SHP77 treated with DMSO at 0.1 percent for 48 hours (cell line): Measurements from ENCODE around the gene AGBL4.
A peak's percentile ranks its signal among the peaks of the same experiment; 100 is the strongest.

ENCODE experiments used
- DNase-seq: peaks from one replicate; lab custom pipeline; 2025; lab: John Stamatoyannopoulos, UW

The AGBL4 gene

DNA sequence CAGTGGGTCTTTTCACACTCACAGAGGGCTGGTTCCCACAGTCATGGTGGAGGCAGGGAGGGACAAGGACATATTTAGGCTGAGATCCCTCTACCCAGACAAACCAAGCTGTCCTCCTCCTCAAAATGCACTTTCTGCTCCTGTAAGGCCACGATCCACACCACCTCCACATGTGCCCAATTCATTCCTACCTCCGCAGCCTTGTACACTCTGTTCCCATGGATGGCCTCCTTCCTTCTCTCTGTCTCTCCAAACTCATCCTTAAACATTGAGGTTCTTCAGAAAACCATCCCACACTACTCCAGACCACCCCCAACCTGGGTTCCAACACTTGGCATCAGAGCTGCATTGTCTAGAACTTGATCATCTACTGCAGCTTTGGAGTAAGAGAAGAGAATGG is 842.7 kb downstream of the AGBL4 start:
- no peak for DNase-seq

DNA sequence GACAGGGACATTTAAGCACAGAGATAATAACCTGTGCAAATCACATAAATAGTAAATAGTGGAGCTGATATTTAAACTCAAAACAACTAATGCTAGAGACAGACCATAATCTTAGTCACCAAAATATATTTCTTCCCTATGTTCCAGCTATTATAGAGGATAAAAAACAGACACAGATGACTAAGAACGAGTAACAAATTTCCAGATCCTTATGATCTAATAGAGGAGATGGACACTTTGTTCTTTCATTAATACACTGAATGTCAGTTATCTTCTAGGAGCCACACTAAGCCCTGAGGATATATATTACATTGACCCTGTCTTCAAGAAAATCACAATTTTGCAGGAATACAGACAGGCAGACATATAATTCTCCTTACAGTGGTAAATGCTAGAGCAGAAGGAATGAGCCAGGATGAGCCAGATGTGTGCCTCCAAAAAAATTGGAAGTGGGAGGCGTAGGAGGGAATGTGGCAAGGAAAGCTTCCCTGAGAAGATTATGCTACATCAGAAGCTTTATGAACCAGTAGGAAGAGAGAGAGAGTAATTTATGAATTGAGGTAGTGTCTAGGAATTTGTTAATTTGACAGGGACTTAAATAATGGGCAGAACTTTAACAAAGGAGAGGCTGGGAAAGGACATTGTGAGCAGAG is 851.7 kb downstream of the AGBL4 start:
- DNase-seq, result no peak

GRCh38 chr1:49166031-49166430 is 857.7 kb downstream of the AGBL4 start:
- no peak for DNase-seq

DNA sequence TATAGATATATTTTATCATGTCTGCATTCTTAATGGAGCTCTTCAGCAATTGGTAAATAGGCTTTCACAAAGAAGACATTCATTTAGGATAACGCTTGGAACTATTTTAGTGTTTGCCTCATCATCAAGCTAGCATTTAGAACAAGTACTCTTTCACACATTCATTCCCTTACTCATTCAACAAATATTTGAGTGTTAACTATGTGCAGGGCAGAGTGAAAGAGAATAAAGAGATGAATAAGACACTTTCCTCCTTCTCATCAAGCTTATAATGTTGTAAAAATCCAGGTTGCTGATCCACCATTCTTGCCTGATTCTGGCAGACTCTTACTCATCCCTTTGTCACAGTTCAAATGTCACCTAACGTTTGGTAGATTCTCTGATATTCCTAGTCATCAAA is 860.7 kb downstream of the AGBL4 start:
- no peak for DNase-seq

DNA sequence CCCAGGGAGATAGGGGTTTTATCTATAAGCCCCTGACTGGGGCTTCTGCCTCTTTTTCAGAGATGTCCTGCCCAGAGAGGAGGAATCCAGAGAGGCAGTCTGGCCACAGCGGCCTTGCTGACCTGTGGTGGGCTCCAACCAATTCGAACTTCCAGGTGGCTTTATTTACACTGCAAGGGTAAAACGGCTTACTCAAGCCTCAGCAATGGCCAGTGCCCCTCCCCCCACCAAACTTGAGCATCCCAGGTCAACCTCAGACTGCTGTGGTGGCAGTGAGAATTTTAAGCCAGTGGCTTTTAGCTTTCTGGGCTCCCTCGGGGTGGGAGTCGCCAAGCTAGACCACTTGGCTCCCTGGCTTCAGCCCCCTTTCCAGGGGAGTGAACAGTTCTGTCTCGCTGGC is 863.1 kb downstream of the AGBL4 start:
- DNase-seq, result no peak

DNA sequence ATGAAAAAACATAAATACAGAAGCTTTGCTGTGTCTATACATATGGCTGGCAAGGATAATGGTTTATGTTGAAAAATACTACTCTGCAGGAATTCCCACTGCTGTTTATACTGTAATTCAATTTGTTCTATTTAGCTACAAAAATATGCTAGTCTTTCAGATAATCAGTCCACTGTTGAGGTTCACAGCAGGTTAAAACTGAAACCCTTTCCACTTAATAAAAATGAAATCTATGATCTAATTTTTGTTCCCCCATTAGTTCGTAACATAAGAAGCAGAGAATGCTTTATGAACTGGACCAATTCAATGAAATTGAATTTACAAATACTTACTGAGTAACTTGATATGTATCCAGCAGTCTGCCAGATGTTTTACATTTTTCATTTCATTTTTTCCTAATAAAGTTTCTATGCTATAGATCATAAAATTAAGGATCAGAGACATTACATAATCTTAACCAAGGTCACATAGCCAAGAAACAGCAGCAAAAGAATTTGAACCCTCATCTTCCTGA is 887.0 kb downstream of the AGBL4 start:
- no peak for DNase-seq

- no peak for DNase-seq
Observed at GRCh38 chr1:49125746-49126145, 898.0 kb downstream of the AGBL4 start.

- no peak for DNase-seq
Observed at GRCh38 chr1:49111931-49112330, 911.8 kb downstream of the AGBL4 start.

GRCh38 chr1:49106445-49106844 is 917.3 kb downstream of the AGBL4 start:
- no peak for DNase-seq

- no peak for DNase-seq
Observed at GRCh38 chr1:49104575-49104974, 919.2 kb downstream of the AGBL4 start.

DNA sequence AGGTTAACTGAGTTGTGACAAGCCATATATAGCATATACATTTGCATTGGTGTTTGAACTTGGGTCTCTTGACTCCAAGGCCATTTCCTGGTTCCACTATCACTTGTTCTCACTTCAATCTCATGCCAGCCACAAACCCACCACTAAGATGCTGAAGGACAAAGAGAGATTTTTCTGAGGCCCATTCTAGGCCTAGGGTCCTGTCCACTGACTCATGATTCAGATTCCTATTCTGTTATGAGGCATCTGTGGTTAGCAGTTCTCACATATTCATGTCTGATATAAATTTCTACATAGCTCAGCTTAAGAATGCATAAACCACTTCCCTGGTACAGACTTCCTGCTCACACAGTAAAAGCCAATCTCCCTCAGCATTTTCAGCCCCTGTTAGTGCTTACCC is 921.0 kb downstream of the AGBL4 start:
- no peak for DNase-seq

GRCh38 chr1:49098866-49099265 is 924.9 kb downstream of the AGBL4 start:
- no peak for DNase-seq

DNA sequence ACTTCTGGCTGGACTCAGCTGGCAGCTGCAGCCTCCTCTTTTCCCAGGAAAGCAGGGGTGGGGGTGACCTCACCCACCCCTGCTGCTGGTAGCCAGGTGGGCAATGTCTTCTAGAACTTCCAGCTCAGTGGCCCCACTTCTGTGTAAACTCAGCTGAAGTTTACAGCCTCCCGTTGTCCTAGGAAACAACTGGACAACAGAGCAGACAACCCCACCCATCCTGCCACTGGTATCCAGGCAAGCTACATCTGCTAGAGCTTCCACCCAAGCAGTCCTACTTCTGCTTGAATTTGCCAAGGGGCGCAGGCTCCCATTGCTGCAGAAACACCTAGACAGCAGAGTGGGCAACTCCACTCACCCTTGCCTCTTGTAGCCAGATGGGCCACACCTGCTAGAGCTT is 937.4 kb downstream of the AGBL4 start:
- no peak for DNase-seq

DNA sequence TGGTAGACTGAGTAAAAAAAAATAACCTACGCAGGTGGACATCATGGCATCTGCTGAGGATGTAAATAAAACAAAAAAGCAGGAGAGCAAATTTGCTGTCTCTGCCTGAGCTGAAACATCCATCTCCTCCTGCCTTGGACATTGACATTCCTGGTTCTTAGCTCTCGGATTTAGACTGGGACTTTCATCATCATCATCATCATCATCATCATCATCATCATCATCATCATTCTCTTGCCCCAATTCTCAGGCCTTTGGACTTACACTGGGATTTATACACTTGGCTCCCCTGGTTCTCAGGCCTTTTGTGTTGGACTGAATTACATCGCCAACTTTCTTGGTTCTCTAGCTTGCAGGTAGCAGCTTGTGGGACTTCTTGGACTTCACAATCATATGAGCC is 938.7 kb downstream of the AGBL4 start:
- no peak for DNase-seq

- DNase-seq, result no peak
Observed at GRCh38 chr1:49060766-49061165, 963.0 kb downstream of the AGBL4 start.

GRCh38 chr1:49059087-49059486 is 964.7 kb downstream of the AGBL4 start:
- no peak for DNase-seq

GRCh38 chr1:49052102-49052501 is 971.7 kb downstream of the AGBL4 start:
- DNase-seq, result peak; percentile 9

GRCh38 chr1:49051647-49052046 is 972.1 kb downstream of the AGBL4 start:
- no peak for DNase-seq

DNA sequence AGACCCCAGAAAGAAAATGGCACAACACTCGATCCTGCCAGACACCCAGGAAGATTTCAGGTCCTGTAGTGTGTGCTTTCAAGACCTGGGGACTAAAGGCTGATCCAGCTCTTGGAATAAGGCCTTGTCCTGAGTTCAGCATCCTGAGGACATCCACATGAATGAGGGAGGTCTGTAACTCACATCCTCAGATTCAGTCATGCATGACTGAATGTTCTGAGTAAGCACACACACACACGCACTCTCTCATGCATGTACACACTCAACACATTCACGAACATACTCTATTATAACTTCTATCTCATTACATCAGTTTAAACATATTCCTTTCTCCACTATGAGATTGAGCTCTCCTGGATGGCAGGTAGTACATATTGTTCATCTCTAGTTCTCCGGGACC is 973.7 kb downstream of the AGBL4 start:
- no peak for DNase-seq

- DNase-seq, result no peak
Observed at GRCh38 chr1:49048188-49048587, 975.6 kb downstream of the AGBL4 start.

- no peak for DNase-seq
Observed at GRCh38 chr1:49046305-49046704, 977.4 kb downstream of the AGBL4 start.

- DNase-seq, result no peak
Observed at GRCh38 chr1:49045371-49045770, 978.4 kb downstream of the AGBL4 start.

- no peak for DNase-seq
Observed at GRCh38 chr1:49036700-49037099, 987.1 kb downstream of the AGBL4 start.

DNA sequence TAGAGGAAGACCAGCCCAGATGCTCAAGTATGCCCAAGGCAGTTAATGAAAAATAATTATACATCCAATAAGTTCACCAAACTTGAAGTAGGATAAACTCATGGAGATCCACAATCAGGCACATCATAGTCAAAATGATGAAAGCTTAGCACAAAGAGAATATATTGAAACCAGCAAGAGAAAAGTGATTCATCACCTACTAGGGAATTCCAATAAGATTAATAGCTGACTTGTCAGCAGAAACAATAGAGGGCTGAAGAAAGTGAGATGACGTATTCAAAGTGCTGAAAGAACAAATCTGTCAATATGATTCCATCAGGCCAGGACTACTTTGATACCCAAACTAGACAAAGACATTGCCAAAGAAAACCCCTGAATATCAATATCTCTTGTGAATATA is 995.4 kb downstream of the AGBL4 start:
- no peak for DNase-seq
